Esophagus squamous epithelium (tissue), 4 donors: Measurements from ENCODE around the gene USB1.

Experiments used
- POLR2A ChIP-seq, 4 donors: fragments of 450-650 bp; IDR thresholded peaks; one replicate each; pipeline ENCODE4 v1.6.1; 2017; ENCODE audit warnings: antibody characterized with exemption in 4 of 4, mild to moderate bottlenecking in 4 of 4, moderate library complexity in 3 of 4
- TF ChIP-seq, protein P1 (sequence below), 6 experiments: fragments of 450-650 bp in 4 of 6; fragments of 200-600 bp in 2 of 6; sonication (generic) in 2 of 6; IDR thresholded peaks; one replicate each; pipeline ENCODE4 v1.5.1; 2016 to 2019; ENCODE audit warnings: antibody characterized with exemption in 6 of 6, mild to moderate bottlenecking in 4 of 6, moderate library complexity in 4 of 6

DNA sequence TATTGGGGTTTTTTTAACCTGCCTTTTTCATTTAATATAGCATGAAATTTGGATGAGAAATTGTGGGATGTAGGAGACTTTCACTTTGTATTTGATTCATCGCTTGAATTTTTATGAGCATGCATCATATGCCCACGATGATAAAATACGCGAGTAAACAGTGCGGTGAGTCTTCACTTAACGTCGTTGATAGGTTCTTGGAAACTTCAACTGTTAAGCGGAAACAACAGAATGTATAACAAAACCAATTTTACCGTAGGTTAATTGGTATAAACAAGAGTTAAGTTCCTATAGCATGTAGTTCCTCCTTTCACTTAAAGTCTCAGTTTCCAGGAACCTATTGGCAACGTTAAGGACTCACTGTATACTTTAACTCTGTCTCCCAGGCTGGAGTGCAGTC, 53.1 kb downstream of the USB1 start:
- TF ChIP-seq, protein P1, sequence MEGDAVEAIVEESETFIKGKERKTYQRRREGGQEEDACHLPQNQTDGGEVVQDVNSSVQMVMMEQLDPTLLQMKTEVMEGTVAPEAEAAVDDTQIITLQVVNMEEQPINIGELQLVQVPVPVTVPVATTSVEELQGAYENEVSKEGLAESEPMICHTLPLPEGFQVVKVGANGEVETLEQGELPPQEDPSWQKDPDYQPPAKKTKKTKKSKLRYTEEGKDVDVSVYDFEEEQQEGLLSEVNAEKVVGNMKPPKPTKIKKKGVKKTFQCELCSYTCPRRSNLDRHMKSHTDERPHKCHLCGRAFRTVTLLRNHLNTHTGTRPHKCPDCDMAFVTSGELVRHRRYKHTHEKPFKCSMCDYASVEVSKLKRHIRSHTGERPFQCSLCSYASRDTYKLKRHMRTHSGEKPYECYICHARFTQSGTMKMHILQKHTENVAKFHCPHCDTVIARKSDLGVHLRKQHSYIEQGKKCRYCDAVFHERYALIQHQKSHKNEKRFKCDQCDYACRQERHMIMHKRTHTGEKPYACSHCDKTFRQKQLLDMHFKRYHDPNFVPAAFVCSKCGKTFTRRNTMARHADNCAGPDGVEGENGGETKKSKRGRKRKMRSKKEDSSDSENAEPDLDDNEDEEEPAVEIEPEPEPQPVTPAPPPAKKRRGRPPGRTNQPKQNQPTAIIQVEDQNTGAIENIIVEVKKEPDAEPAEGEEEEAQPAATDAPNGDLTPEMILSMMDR (IDR thresholded peaks at IDR 0.05): no peak
- TF ChIP-seq POLR2A (IDR thresholded peaks at IDR 0.05): no peak
